Activated naive CD8-positive, alpha-beta T cell treated with anti-CD3 and anti-CD28 coated beads for 36 hours (primary cell): Measurements from ENCODE around the gene TNP1. TPM values are rescaled to one million over a fixed set of nuclear protein-coding genes. Genes with fewer than 3 reads are reported as not detected.

Source experiments
- DNase-seq: peaks from one replicate; pipeline ENCODE4 v3.0.0; 2021
- H3K27ac Mint-ChIP-seq: one replicate; pipeline ENCODE4 v1.8.0; 2022; ENCODE audit warnings: mild to moderate bottlenecking, moderate library complexity, mixed read lengths
- H3K27me3 Mint-ChIP-seq: one replicate; pipeline ENCODE4 v1.8.0; 2022; ENCODE audit warnings: mild to moderate bottlenecking, mixed read lengths
- H3K36me3 Mint-ChIP-seq: one replicate; pipeline ENCODE4 v1.8.0; 2021; ENCODE audit warnings: mild to moderate bottlenecking, mixed read lengths
- H3K4me1 Mint-ChIP-seq: one replicate; pipeline ENCODE4 v1.8.0; 2021; ENCODE audit warnings: mixed read lengths
- H3K4me3 Mint-ChIP-seq: one replicate; pipeline ENCODE4 v1.8.0; 2022; ENCODE audit warnings: mild to moderate bottlenecking, moderate library complexity, mixed read lengths
- H3K9me3 Mint-ChIP-seq: one replicate; pipeline ENCODE4 v1.8.0; 2022; ENCODE audit warnings: mixed read lengths
- total RNA-seq, 2 experiments: library from RNA; stranded (reverse); gene quantifications; one replicate each; pipeline ENCODE4 v1.2.3, GENCODE V29; 2021

TNP1 gene
- total RNA-seq, 2 experiments from 2014 or later: not detected

DNA sequence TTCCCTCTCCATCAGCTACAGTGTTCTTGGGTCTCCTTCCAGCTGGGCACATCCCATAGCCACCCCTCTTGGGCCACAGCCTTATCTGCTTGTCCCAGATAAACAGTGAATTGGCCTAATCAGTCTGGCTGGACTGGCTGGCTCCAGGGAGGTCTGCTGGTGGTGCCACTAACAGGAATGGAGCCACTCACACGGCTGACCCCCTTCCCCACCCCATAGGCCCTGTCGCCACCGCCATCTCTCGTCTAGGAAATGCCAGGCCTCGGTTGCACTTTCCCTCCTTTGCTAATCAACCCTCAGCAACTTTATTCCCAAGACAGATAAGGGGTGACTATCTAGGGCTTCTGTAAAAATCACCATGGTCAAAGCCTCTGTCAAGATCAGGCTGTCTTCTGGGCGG lies 23.0 kb upstream of the TNP1 start:
- no peaks in the 10 kb centered on the region for H3K36me3 Mint-ChIP-seq
- H3K9me3 Mint-ChIP-seq: no peaks in the 10 kb centered on the region
- no peak for DNase-seq
- H3K4me1 Mint-ChIP-seq: peaks cover 15% of the 10 kb centered on the region
- no peaks in the 10 kb centered on the region for H3K27me3 Mint-ChIP-seq
- no peak overlapping the region for H3K4me3 Mint-ChIP-seq
- no peak overlapping the region for H3K27ac Mint-ChIP-seq

- Mint-ChIP-seq H3K4me3 (no peak overlapping the region), H3K9me3 (no peaks in the 10 kb centered on the region), H3K27me3 (no peaks in the 10 kb centered on the region), H3K4me1 (peaks cover 15% of the 10 kb centered on the region), H3K27ac (peak overlapping the region; percentile 74), H3K36me3 (no peaks in the 10 kb centered on the region)
- DNase-seq: no peak
Measured at GRCh38 chr2:216881411-216881810, 21.5 kb upstream of the TNP1 start.

- Mint-ChIP-seq H3K27me3 (no peaks in the 10 kb centered on the region), H3K27ac (peak overlapping the region; percentile 74), H3K4me1 (peaks cover 15% of the 10 kb centered on the region), H3K9me3 (no peaks in the 10 kb centered on the region), H3K36me3 (no peaks in the 10 kb centered on the region), H3K4me3 (no peak overlapping the region)
- peak; percentile 44 for DNase-seq
Measured at GRCh38 chr2:216880509-216881184, 20.8 kb upstream of the TNP1 start.

DNA sequence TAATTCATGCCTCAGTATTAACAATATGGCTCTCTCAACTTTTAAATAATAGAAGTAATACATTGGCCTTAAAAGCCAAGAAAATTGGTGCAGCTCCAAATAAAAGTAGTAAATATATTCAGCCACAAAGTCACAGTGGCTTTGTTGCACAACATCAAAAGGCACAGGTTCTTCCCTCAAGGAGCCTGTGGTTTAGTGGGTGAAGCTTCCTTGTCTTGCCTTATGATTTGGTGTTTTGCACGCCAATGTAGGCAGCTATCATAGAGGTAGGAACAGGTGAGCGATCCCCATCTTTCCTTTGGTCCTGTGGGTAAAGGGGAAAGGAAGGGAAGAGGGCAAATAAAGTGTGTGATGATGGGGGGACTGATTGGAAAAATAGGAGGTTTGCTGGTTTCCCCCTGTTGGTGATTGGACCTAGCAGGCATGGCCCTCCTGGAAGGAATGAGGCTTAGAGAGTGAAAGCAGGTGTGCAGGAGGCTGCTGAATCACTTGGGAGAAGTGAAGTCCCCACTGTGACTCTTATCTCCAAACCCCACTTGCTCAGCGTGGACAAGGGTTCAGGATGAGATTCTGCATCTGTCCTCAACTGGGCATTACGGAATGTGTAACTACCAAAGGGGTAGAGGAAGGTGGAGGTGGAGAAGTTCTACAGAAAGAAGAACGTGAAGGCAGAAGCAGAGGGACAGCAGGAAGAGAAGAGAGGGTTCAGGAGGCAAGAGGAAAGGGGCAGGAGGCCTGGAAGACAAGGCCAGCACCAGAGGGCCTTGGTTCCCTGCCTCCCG lies 20.1 kb upstream of the TNP1 start:
- Mint-ChIP-seq H3K4me1 (peaks cover 15% of the 10 kb centered on the region), H3K27me3 (no peaks in the 10 kb centered on the region), H3K4me3 (no peak overlapping the region), H3K36me3 (no peaks in the 10 kb centered on the region), H3K27ac (peak overlapping the region; percentile 72), H3K9me3 (no peaks in the 10 kb centered on the region)
- no peak for DNase-seq

- Mint-ChIP-seq H3K27me3 (no peaks in the 10 kb centered on the region), H3K4me3 (no peak overlapping the region), H3K9me3 (no peaks in the 10 kb centered on the region)
Measured at GRCh38 chr2:216878072-216878471, 18.2 kb upstream of the TNP1 start.

GRCh38 chr2:216877085-216877484 lies 17.2 kb upstream of the TNP1 start:
- DNase-seq: no peak
- Mint-ChIP-seq H3K27me3 (no peaks in the 10 kb centered on the region), H3K4me1 (peaks cover 15% of the 10 kb centered on the region), H3K9me3 (no peaks in the 10 kb centered on the region), H3K4me3 (no peak overlapping the region), H3K36me3 (no peaks in the 10 kb centered on the region), H3K27ac (no peak overlapping the region)

More at GRCh38 chr2:216878072-216878471, 18.2 kb upstream of the TNP1 start:
- DNase-seq: no peak
- Mint-ChIP-seq H3K27ac (no peak overlapping the region), H3K4me1 (peaks cover 15% of the 10 kb centered on the region), H3K36me3 (no peaks in the 10 kb centered on the region)

- Mint-ChIP-seq H3K36me3 (no peaks in the 10 kb centered on the region), H3K4me3 (no peak overlapping the region), H3K9me3 (no peaks in the 10 kb centered on the region), H3K4me1 (peaks cover 10% of the 10 kb centered on the region), H3K27me3 (no peaks in the 10 kb centered on the region), H3K27ac (no peak overlapping the region)
- DNase-seq: no peak
Measured at GRCh38 chr2:216875862-216876261, 16.0 kb upstream of the TNP1 start.

GRCh38 chr2:216873573-216873972 lies 13.7 kb upstream of the TNP1 start:
- H3K9me3 Mint-ChIP-seq: no peaks in the 10 kb centered on the region
- H3K27me3 Mint-ChIP-seq: no peaks in the 10 kb centered on the region
- no peaks in the 10 kb centered on the region for H3K36me3 Mint-ChIP-seq
- no peak overlapping the region for H3K27ac Mint-ChIP-seq
- H3K4me3 Mint-ChIP-seq: no peak overlapping the region
- H3K4me1 Mint-ChIP-seq: no peaks in the 10 kb centered on the region
- DNase-seq: no peak

GRCh38 chr2:216872624-216873023 lies 12.8 kb upstream of the TNP1 start:
- H3K27me3 Mint-ChIP-seq: no peaks in the 10 kb centered on the region
- H3K4me3 Mint-ChIP-seq: no peak overlapping the region
- DNase-seq: no peak
- H3K9me3 Mint-ChIP-seq: no peaks in the 10 kb centered on the region
- H3K36me3 Mint-ChIP-seq: no peaks in the 10 kb centered on the region
- H3K27ac Mint-ChIP-seq: no peak overlapping the region
- H3K4me1 Mint-ChIP-seq: no peaks in the 10 kb centered on the region

GRCh38 chr2:216872040-216872439 lies 12.2 kb upstream of the TNP1 start:
- Mint-ChIP-seq H3K27ac (no peak overlapping the region), H3K36me3 (no peaks in the 10 kb centered on the region), H3K27me3 (no peaks in the 10 kb centered on the region), H3K9me3 (no peaks in the 10 kb centered on the region), H3K4me1 (no peaks in the 10 kb centered on the region), H3K4me3 (no peak overlapping the region)
- DNase-seq: no peak

DNA sequence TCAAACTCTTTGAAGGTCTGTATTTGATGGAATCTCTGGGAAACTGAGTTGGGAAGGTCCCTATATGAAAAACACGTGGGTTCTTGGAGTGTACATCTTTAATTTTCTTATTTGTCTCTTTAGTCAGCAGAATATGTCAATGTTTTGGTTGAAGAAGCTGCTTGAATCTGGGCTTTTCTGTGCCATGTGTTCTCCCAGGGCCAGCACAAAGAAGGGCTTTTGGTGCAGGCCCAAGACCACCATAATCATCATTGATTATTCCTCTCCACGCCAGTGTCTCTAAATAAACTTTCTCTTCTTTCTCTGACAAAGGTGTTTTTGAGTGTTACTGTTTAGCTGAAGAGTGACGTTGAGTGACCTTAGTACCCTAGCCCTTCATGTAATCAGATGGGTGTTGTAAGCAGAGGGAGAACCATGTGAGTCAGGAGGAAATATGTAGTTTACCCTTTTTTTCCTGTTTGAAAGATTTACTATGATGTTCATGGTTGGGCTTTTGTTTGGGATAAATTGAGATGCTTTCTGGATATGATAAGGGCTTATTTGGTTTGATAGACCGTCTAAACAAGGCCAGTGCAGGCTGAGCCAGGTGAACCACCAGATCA lies 11.6 kb upstream of the TNP1 start:
- H3K9me3 Mint-ChIP-seq: no peaks in the 10 kb centered on the region
- H3K4me3 Mint-ChIP-seq: no peak overlapping the region

DNA sequence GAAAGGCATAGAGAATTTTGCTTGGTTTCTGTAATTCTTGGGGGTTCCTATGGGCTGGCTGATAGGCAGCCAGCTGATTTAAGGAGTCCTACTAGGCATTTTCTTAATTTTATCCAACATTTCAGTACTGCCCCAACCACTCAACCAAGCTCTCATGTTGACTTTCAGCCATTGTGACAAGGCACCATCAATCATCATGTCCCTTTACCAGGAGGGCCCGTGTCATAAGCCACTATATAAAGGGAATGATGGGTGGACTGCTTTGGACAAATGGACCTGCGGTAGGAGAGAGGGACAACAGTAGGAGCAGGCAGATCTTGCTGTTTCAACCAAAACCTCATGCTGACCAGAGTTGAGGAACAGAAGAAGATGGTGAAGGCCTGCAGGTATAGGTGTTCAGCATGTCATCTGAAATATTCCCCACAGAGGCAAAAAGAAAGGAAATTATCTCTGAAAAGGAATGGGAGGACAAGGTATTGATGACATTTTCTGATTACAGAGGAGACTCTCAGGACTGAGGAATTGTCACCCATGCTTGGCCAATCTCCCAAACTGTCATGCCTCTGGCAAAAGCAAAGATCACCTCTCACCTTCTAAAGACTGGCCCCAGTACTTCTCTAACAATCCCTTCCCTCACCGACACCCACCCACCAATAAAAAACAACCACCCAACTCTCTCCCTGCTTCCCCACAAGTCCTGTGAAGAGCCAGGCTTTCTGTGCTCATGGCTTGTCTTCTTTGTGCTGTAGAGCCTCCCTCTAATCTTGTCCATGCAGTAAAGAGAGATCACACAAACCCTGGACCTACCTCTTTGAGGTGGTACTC lies 10.9 kb upstream of the TNP1 start:
- no peak for DNase-seq
- H3K36me3 Mint-ChIP-seq: no peaks in the 10 kb centered on the region
- peaks cover 10% of the 10 kb centered on the region for H3K4me1 Mint-ChIP-seq
- H3K27me3 Mint-ChIP-seq: no peaks in the 10 kb centered on the region
- H3K9me3 Mint-ChIP-seq: no peaks in the 10 kb centered on the region
- no peak overlapping the region for H3K27ac Mint-ChIP-seq
- no peak overlapping the region for H3K4me3 Mint-ChIP-seq

More for the DNA sequence above, 11.6 kb upstream of the TNP1 start:
- Mint-ChIP-seq H3K27me3 (no peaks in the 10 kb centered on the region), H3K36me3 (no peaks in the 10 kb centered on the region), H3K4me1 (peaks cover 6% of the 10 kb centered on the region), H3K27ac (no peak overlapping the region)
- no peak for DNase-seq

- H3K27ac Mint-ChIP-seq: no peak overlapping the region
Measured at GRCh38 chr2:216866515-216867095, 6.7 kb upstream of the TNP1 start.

GRCh38 chr2:216865658-216866057 lies 5.8 kb upstream of the TNP1 start:
- Mint-ChIP-seq H3K36me3 (no peaks in the 10 kb centered on the region), H3K27ac (no peak overlapping the region), H3K9me3 (no peaks in the 10 kb centered on the region), H3K4me3 (no peak overlapping the region), H3K4me1 (peaks cover 12% of the 10 kb centered on the region), H3K27me3 (no peaks in the 10 kb centered on the region)
- no peak for DNase-seq

More at GRCh38 chr2:216866515-216867095, 6.7 kb upstream of the TNP1 start:
- no peaks in the 10 kb centered on the region for H3K36me3 Mint-ChIP-seq
- no peak for DNase-seq
- H3K9me3 Mint-ChIP-seq: no peaks in the 10 kb centered on the region
- H3K4me1 Mint-ChIP-seq: peaks cover 12% of the 10 kb centered on the region
- H3K27me3 Mint-ChIP-seq: no peaks in the 10 kb centered on the region
- no peak overlapping the region for H3K4me3 Mint-ChIP-seq
